ENCODE measurements around the gene AATK. TPM values are rescaled to one million over a fixed set of nuclear protein-coding genes. Genes with fewer than 3 reads are reported as not detected.

Gene AATK
- total RNA-seq, 1 donor from 2014 or later = 0.39 TPM

DNA sequence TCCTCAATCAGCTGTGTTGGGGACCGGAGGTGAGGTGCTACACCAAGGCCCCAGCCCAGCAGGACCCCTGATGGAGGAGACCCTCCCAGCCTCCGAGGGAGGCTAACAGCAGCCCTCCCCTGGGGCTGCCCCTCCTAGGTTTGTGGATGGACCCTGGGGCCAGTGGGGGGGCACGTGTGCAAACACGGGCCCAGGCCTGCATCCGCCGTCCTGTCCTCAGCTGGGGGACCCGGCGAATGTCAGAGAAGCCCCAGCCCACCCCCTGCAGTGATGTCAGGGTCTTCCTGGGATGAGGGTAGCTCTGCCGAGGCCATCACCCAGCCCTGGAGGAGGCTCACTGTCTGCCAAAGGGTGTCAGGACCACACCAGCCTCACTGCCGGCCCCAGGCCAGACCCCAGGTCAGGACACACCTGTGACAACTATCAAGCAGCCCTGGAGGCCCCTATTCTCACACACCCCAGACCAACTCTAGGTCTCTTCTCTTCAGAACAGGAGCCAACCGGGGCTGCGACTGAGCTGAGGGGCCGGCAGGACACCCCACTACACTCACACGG lies 30.0 kb upstream of the AATK start:
- intact Hi-C loops (cut with micrococcal nuclease) = no loop called here

- intact Hi-C loops (cut with micrococcal nuclease) = no loop called here
These were observed 29.2 kb upstream of the AATK start for GRCh38 chr17:81194941-81195901.

GRCh38 chr17:81194225-81194760 lies 28.3 kb upstream of the AATK start:
- intact Hi-C loops (cut with micrococcal nuclease) = no loop called here

DNA sequence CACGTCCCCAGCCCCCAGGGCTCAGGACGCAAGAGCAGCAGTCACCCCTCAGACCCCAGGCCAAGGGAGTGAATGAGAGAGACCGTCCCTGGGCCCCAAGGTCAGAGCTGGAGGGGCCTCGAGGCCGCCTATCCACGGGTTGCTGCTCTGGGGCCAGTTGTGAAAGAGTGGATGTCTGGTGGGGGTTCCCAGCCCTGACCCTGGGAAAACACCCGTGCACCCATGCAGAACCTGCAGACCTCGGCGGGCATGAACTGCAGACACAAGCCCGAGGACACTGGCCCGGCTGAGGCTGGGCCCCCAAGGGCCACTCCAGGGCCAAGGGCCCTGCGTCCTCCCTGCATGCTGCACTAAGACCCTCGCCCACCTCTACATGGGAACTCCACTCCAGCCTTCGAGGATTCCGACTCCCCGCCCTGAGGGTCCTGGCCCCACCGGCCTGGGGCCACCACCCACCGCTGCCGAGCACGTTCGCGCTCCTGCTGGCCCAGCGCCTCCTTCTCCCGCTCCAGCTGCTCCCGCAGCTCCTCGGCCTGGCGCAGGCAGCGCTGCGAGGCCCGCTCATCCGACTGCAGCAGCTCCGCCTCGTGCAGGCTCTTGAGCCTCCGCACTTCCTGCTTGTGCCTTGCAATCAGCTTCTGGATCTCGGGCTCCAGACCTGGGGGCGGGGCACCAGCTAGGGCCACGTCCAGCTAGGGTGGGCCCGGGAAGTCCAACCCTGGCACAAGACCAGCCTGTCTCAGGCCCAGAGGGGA lies 27.6 kb upstream of the AATK start:
- intact Hi-C loops (cut with micrococcal nuclease) = no loop called here

DNA sequence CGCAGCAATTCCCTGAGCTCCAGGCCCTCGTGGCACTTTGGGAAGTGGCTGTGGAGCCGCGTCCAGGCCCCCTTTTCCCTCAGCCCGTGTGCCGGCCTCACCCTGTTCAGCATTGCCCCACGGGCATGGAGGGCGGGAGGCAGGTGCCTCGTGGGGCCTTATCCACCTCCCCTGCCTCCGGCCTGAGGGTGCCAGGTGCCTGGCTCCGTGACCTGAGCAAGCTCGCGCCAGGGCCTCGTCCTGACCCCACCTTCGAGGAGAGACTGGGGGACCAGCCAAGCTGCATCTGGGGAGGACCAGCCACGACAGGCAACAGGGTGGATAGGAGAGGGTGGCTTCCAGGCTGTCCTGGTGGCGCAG lies 27.0 kb upstream of the AATK start:
- intact Hi-C loops (cut with micrococcal nuclease) = no loop called here

- intact Hi-C loops (cut with micrococcal nuclease) = no loop called here
These were observed 26.5 kb upstream of the AATK start for GRCh38 chr17:81192386-81193050.

DNA sequence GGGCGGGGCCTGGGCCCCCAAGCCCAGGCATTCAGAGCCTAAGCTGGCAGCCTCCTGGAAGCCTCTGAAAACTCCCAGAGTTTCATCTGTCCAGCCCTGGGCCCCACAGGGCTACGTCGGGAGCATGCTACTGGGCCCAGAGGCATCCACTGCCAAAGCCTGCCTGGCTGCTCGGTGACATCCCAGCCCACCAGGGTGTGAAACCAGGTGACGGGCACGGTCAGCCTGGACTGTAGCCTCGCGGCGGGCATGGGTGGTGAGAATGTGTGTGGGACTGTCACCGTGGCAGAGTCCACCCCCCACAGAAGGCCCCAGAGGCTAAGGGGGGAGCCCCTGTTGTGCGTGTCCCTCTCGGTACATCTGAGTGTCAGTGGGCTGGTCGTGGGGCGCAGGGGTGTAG lies 25.6 kb upstream of the AATK start:
- intact Hi-C loops (cut with micrococcal nuclease) = no loop called here

GRCh38 chr17:81191116-81191515 lies 25.1 kb upstream of the AATK start:
- intact Hi-C loops (cut with micrococcal nuclease) = no loop called here

DNA sequence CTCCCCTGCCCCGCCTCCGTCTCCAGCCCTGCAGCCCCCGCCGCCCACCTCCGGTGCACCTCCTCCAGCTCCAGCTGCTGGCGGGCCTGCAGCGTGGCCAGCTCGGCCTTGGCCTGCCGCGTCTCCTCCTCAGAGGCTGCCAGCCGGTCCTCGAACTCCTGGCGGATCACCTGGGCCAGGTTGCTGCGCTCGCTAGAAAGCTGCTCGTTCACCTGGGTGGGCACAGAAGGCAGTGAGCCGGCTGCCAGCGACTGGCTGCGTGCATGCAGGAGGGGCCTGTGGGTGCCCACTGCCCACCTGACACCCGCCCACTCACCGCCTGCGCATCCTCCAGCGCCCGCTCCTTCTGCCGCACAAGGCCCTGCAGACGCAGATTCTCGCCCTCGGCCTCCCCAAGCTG lies 24.6 kb upstream of the AATK start:
- intact Hi-C loops (cut with micrococcal nuclease) = no loop called here

- intact Hi-C loops (cut with micrococcal nuclease) = no loop called here
These were observed 23.9 kb upstream of the AATK start for GRCh38 chr17:81189670-81190530.

GRCh38 chr17:81189016-81189415 lies 23.0 kb upstream of the AATK start:
- intact Hi-C loops (cut with micrococcal nuclease) = no loop called here

- intact Hi-C loops (cut with micrococcal nuclease) = no loop called here
These were observed 22.4 kb upstream of the AATK start for GRCh38 chr17:81188491-81188840.

GRCh38 chr17:81187586-81188490 lies 21.8 kb upstream of the AATK start:
- intact Hi-C loops (cut with micrococcal nuclease) = no loop called here

DNA sequence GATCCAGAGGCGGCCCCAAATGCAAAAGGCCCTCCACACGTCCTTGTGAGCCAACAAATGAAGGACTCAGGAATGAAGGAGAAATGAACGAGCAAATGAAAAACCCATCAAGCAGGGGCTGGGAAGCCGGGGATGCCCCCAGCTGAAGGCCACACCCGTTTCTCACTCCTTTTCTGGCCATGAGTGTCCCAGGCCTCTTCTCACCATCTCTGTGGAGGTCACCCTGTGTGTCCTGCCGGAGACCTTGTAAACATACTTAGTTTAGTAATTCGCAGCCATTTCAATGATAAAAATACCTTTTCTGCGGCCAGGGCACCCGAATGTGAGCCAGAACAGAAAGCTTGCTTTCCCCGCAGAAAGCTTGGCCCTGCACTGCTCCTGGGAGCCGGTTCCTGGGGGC lies 21.1 kb upstream of the AATK start:
- intact Hi-C loops (cut with micrococcal nuclease) = no loop called here

DNA sequence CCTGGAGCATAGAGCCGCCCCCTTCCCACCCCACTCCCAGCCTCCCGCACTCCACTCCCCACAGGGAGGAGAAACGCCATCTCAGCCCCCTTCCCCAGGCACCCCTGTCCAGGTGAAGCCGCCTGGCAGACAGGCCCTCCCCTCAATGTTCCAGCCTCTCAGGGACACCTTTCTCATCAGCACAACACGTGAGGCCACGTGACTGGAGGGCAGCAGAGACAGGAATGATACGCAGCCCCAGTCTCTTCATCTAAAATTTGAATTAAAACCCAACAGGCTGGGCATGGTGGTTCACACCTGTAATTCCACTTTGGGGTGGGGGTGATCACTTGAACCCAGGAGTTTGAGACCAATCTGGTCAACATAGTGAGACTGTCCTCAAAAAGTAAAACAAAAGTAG lies 20.2 kb upstream of the AATK start:
- intact Hi-C loops (cut with micrococcal nuclease) = no loop called here

GRCh38 chr17:81184555-81184954 lies 18.5 kb upstream of the AATK start:
- intact Hi-C loops (cut with micrococcal nuclease) = no loop called here

DNA sequence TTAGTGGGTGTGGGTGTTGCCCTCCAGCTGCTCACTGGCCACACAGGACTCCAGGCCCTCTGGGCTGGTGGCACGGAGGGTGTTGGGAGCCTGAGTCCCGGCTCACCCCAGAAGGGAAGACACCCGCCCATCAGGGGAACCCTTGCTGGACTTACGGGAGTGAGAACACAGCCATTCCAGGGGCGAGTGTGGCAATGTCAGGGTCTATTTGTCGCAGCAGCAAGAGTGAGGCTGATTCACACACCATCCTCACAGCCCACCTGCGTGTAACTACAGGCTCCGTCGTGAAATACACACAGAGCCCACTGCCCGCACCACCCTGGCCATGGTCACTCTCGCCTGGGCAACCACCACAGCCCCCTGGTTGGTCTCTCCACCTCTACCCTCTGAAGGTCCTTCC lies 17.8 kb upstream of the AATK start:
- intact Hi-C loops (cut with micrococcal nuclease) = no loop called here

GRCh38 chr17:81183316-81183715 lies 17.3 kb upstream of the AATK start:
- intact Hi-C loops (cut with micrococcal nuclease) = no loop called here

GRCh38 chr17:81182596-81182995 lies 16.6 kb upstream of the AATK start:
- intact Hi-C loops (cut with micrococcal nuclease) = no loop called here

DNA sequence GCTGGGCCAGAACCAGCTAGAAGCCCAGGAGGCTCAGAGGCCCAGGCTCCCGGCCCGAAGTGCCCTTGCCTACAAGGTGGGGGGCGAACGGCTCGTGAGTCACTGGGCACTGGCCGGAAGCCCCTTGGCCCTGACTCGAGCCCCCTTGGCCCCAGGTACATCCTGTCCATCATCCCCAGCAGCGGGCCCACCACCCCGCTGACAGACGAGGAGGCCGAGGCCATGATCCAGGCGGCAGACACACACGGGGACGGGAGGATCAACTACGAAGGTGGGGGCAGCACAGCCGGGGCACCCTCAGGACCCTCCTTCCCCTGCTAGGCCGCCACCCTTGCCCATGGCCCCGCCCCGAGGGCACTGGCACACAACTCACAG lies 15.8 kb upstream of the AATK start:
- intact Hi-C loops (cut with micrococcal nuclease) = no loop called here

Data from T-helper 1 cell treated with Interleukin-12 subunit alpha and Interleukin-12 subunit beta and Interleukin-4 antibody, amounts not matched to agents 30 ng/mL and 1 ng/mL, for 36 hours (primary cell).